A204.1 (cell line): ENCODE measurements around the gene RCN2.
"Not testable (repeated sequence)": the region's sequence is repeated elsewhere in the genome, so short reads cannot be mapped to it uniquely, and the experiment has no call there.

Source experiments
- FAIRE-seq: peaks from 2 replicates; lab custom pipeline; 2012; peaks lifted over from hg19 to GRCh38; lab: Jason Lieb, UNC

RCN2 gene

GRCh38 chr15:76932135-76932966, 802 bp downstream of the RCN2 start:
- no peak for FAIRE-seq

GRCh38 chr15:76935620-76936019, 4.1 kb downstream of the RCN2 start:
- no peak for FAIRE-seq

GRCh38 chr15:76936671-76937070, 5.1 kb downstream of the RCN2 start:
- FAIRE-seq: no peak

- no peak for FAIRE-seq
Measured at GRCh38 chr15:76938752-76939151, 7.2 kb downstream of the RCN2 start.

GRCh38 chr15:76939715-76940114, 8.2 kb downstream of the RCN2 start:
- no peak for FAIRE-seq

GRCh38 chr15:76941636-76942035, 10.1 kb downstream of the RCN2 start:
- FAIRE-seq: no peak

GRCh38 chr15:76942331-76942730, 10.8 kb downstream of the RCN2 start:
- no peak for FAIRE-seq

GRCh38 chr15:76945494-76946093, 14.0 kb downstream of the RCN2 start:
- no peak for FAIRE-seq

GRCh38 chr15:76947454-76947853, 15.9 kb downstream of the RCN2 start:
- no peak for FAIRE-seq

GRCh38 chr15:76951220-76951619, 19.7 kb downstream of the RCN2 start:
- FAIRE-seq: no peak

- FAIRE-seq: no peak
Measured at GRCh38 chr15:76953913-76954312, 22.4 kb downstream of the RCN2 start.

GRCh38 chr15:76954744-76955143, 23.2 kb downstream of the RCN2 start:
- FAIRE-seq: no peak

GRCh38 chr15:76961268-76962011, 29.9 kb downstream of the RCN2 start:
- no peak for FAIRE-seq

GRCh38 chr15:76962337-76963013, 30.9 kb downstream of the RCN2 start:
- FAIRE-seq: no peak

- FAIRE-seq: no peak
Measured at GRCh38 chr15:76963596-76963995, 32.0 kb downstream of the RCN2 start.

GRCh38 chr15:76964157-76964556, 32.6 kb downstream of the RCN2 start:
- FAIRE-seq: no peak

- FAIRE-seq: not testable (repeated sequence)
Measured at GRCh38 chr15:76966051-76966450, 34.5 kb downstream of the RCN2 start.

- no peak for FAIRE-seq
Measured at GRCh38 chr15:76967067-76967466, 35.5 kb downstream of the RCN2 start.

- no peak for FAIRE-seq
Measured at GRCh38 chr15:76968306-76968705, 36.8 kb downstream of the RCN2 start.

- FAIRE-seq: no peak
Measured at GRCh38 chr15:76972389-76973361, 41.1 kb downstream of the RCN2 start.

GRCh38 chr15:76973362-76973743, 41.8 kb downstream of the RCN2 start:
- no peak for FAIRE-seq
